ENCODE measurements around the gene HOXB7. TPM values are rescaled to one million over a fixed set of nuclear protein-coding genes. Genes with fewer than 3 reads are reported as not detected.

Gene HOXB7
- total and polyA plus RNA-seq, 7 donors, result 0.85 to 3.0 (median 1.6) TPM

GRCh38 chr17:48601539-48602425 is 9.0 kb downstream of the HOXB7 start:
- Histone ChIP-seq H3K4me3 (peak overlapping the region; percentile 59), H3K36me3 (ENCODE audit: insufficient read depth in 1 of 2, low read depth in 1 of 2) (no peaks in the 10 kb centered on the region), H3K4me1 (peaks cover 10% of the 10 kb centered on the region), H3K27me3 (ENCODE audit: insufficient read depth in 3 of 3, low read length in 2 of 3) (peaks cover 0 to 96% (median 48%) of the 10 kb centered on the region in 3 donors), H3K9me3 (no peaks in the 10 kb centered on the region), H3K27ac (no peak overlapping the region)
- 24 to 26% (median 24%) methylated on average over 35 of the region's 35 CpGs for WGBS, 3 donors
- no peak for TF ChIP-seq CTCF (IDR thresholded peaks at IDR 0.05)
- ATAC-seq (no peak), DNase-seq (no peak)
- intact Hi-C loops (cut with DNase I), result no loop called here

- Histone ChIP-seq H3K4me1 (peaks cover 10% of the 10 kb centered on the region), H3K9me3 (no peaks in the 10 kb centered on the region), H3K4me3 (no peak overlapping the region), H3K27ac (no peak overlapping the region), H3K27me3 (ENCODE audit: insufficient read depth in 3 of 3, low read length in 2 of 3) (peaks cover 0 to 96% (median 45%) of the 10 kb centered on the region in 3 donors), H3K36me3 (ENCODE audit: insufficient read depth in 1 of 2, low read depth in 1 of 2) (no peaks in the 10 kb centered on the region)
- 53 to 62% (median 56%) methylated on average over 4 of the region's 4 CpGs for WGBS, 3 donors
- no peak for ATAC-seq
- no peak for TF ChIP-seq CTCF (IDR thresholded peaks at IDR 0.05)
- DNase-seq, result no peak
- intact Hi-C loops (cut with DNase I), result no loop called here
Measured at GRCh38 chr17:48601207-48601538, 9.6 kb downstream of the HOXB7 start.

- intact Hi-C loops (cut with DNase I), result no loop called here
- no peaks in the 10 kb centered on the region for H3K36me3 ChIP-seq (ENCODE audit: insufficient read depth in 1 of 2, low read depth in 1 of 2)
- ATAC-seq (no peak), DNase-seq (no peak)
- H3K4me1 ChIP-seq, result peaks cover 10% of the 10 kb centered on the region
- TF ChIP-seq CTCF (IDR thresholded peaks at IDR 0.05), result no peak
- no peaks in the 10 kb centered on the region for H3K9me3 ChIP-seq
- 70 to 79% (median 74%) methylated on average over 17 of the region's 17 CpGs for WGBS, 3 donors
- H3K4me3 ChIP-seq, result no peak overlapping the region
- no peak overlapping the region for H3K27ac ChIP-seq
- peaks cover 0 to 93% (median 43%) of the 10 kb centered on the region in 3 donors for H3K27me3 ChIP-seq (ENCODE audit: insufficient read depth in 3 of 3, low read length in 2 of 3)
Measured at GRCh38 chr17:48600244-48601098, 10.3 kb downstream of the HOXB7 start.

GRCh38 chr17:48599354-48599753 is 11.5 kb downstream of the HOXB7 start:
- peaks cover 0 to 93% (median 47%) of the 10 kb centered on the region in 3 donors for H3K27me3 ChIP-seq (ENCODE audit: insufficient read depth in 3 of 3, low read length in 2 of 3)
- TF ChIP-seq CTCF (IDR thresholded peaks at IDR 0.05), result no peak
- H3K27ac ChIP-seq, result no peak overlapping the region
- no peak overlapping the region for H3K4me3 ChIP-seq
- no peaks in the 10 kb centered on the region for H3K9me3 ChIP-seq
- WGBS, 3 donors, result 77 to 81% (median 77%) methylated on average over 5 of the region's 5 CpGs
- intact Hi-C loops (cut with DNase I), result loop anchor here in 1 of 2 donors (10.0 kb wide), 1 partner anchor 575 kb away; no protein-coding TSS in a partner anchor
- H3K4me1 ChIP-seq, result peaks cover 10% of the 10 kb centered on the region
- no peak for ATAC-seq
- H3K36me3 ChIP-seq (ENCODE audit: insufficient read depth in 1 of 2, low read depth in 1 of 2), result no peaks in the 10 kb centered on the region
- DNase-seq, result no peak

Measured in psoas muscle (tissue), 8 donors.